ENCODE measurements around the gene ADPRS. TPM values are rescaled to one million over a fixed set of nuclear protein-coding genes. Genes with fewer than 3 reads are reported as not detected.
A peak's percentile ranks its signal among the peaks of the same experiment; 100 is the strongest.

ADPRS gene
- total RNA-seq, 2 donors from 2014 or later = 43.5 to 47.9 TPM

- no peaks in the 10 kb centered on the region for H3K9me3 Mint-ChIP-seq
- peaks cover 5% of the 10 kb centered on the region for H3K36me3 Mint-ChIP-seq
- ATAC-seq (no peak), DNase-seq (ENCODE audit: low spot score) (no peak)
- no peak overlapping the region for H3K27ac Mint-ChIP-seq
- peaks cover 0 to 7% of the 10 kb centered on the region in 2 donors for H3K4me1 Mint-ChIP-seq (ENCODE audit: low read depth in 2 of 2)
- H3K27me3 Mint-ChIP-seq = no peaks in the 10 kb centered on the region
- no peak overlapping the region for H3K4me3 Mint-ChIP-seq
Observed at GRCh38 chr1:36137226-36137625, 48.5 kb downstream of the ADPRS start.

GRCh38 chr1:36137776-36138175, 49.1 kb downstream of the ADPRS start:
- DNase-seq (ENCODE audit: low spot score) (no peak), ATAC-seq (no peak)
- H3K27ac Mint-ChIP-seq = no peak overlapping the region

GRCh38 chr1:36139521-36139920, 50.8 kb downstream of the ADPRS start:
- peaks cover 10 to 15% of the 10 kb centered on the region in 2 donors for H3K4me1 Mint-ChIP-seq (ENCODE audit: low read depth in 2 of 2)
- H3K27me3 Mint-ChIP-seq = no peaks in the 10 kb centered on the region
- no peak for ATAC-seq
- H3K27ac Mint-ChIP-seq = peak overlapping the region in 1 of 2 donors; percentile 3
- no peaks in the 10 kb centered on the region for H3K9me3 Mint-ChIP-seq
- H3K36me3 Mint-ChIP-seq = peaks cover 5% of the 10 kb centered on the region
- H3K4me3 Mint-ChIP-seq = no peak overlapping the region
- no peak for DNase-seq (ENCODE audit: low spot score)

More at GRCh38 chr1:36137776-36138175, 49.1 kb downstream of the ADPRS start:
- Mint-ChIP-seq H3K4me3 (no peak overlapping the region), H3K4me1 (ENCODE audit: low read depth in 2 of 2) (peaks cover 0 to 7% of the 10 kb centered on the region in 2 donors), H3K27me3 (no peaks in the 10 kb centered on the region), H3K9me3 (no peaks in the 10 kb centered on the region), H3K36me3 (peaks cover 5% of the 10 kb centered on the region)

- Mint-ChIP-seq H3K36me3 (peaks cover 5% of the 10 kb centered on the region), H3K27me3 (no peaks in the 10 kb centered on the region), H3K27ac (peak overlapping the region in 1 of 2 donors; percentile 10), H3K4me3 (no peak overlapping the region), H3K9me3 (no peaks in the 10 kb centered on the region), H3K4me1 (ENCODE audit: low read depth in 2 of 2) (peaks cover 15 to 18% of the 10 kb centered on the region in 2 donors)
- DNase-seq (ENCODE audit: low spot score) (no peak), ATAC-seq (no peak)
Observed at GRCh38 chr1:36142121-36142520, 53.4 kb downstream of the ADPRS start.

- Mint-ChIP-seq H3K36me3 (peaks cover 5% of the 10 kb centered on the region), H3K27ac (no peak overlapping the region), H3K4me1 (ENCODE audit: low read depth in 2 of 2) (peaks cover 24 to 25% of the 10 kb centered on the region in 2 donors), H3K4me3 (no peak overlapping the region), H3K27me3 (no peaks in the 10 kb centered on the region), H3K9me3 (no peaks in the 10 kb centered on the region)
- no peak for DNase-seq (ENCODE audit: low spot score)
- no peak for ATAC-seq
Observed at GRCh38 chr1:36143424-36143823, 54.7 kb downstream of the ADPRS start.

Other genes with a start within 250 kb of the ADPRS start
- gene AGO1, start 205.7 kb upstream of the ADPRS start, total RNA-seq = 10 to 100 TPM; 25.3 to 37.2 TPM
- gene AGO3, start 157.8 kb upstream of the ADPRS start, total RNA-seq = 10 to 100 TPM; 37.7 to 56.5 TPM
- not detected for gene TEKT2, start 4.8 kb upstream of the ADPRS start, total RNA-seq
- gene COL8A2, start 36.3 kb downstream of the ADPRS start, total RNA-seq = under 1 TPM in 1 of 2 donors, not detected in 1; 0.08 TPM
- gene TRAPPC3, start 60.6 kb downstream of the ADPRS start, total RNA-seq = 10 to 100 TPM; 58.4 to 69.2 TPM
- gene MAP7D1, start 67.3 kb downstream of the ADPRS start, total RNA-seq = 100 to 1,000 TPM; 153 to 196 TPM
- gene THRAP3, start 135.6 kb downstream of the ADPRS start, total RNA-seq = 100 to 1,000 TPM; 118 to 131 TPM
- gene SH3D21, start 217.5 kb downstream of the ADPRS start, total RNA-seq = 10 to 100 TPM; 12.6 to 18.6 TPM
- 1 to 10 TPM; 5.8 to 6.3 TPM for gene EVA1B, start 234.8 kb downstream of the ADPRS start, total RNA-seq